ENCODE data around the gene RETREG3.

- TF ChIP-seq CTCF (conservative IDR thresholded peaks at IDR 0.05; ENCODE audit: low read length) (no peak), EZH2phosphoT487 (IDR thresholded peaks at IDR 0.05; ENCODE audit: borderline replicate concordance, low read depth, low read length) (no peak)
Measured at GRCh38 chr17:42586514-42587230, 22.5 kb downstream of the RETREG3 start.

Measured in OCI-LY7 (cell line).